Effector CD8-positive, alpha-beta T cell (primary cell): Measurements from ENCODE around the gene PI3.

Experiments
- DNase-seq: peaks from one replicate; lab custom pipeline; 2025; lab: John Stamatoyannopoulos, UW

PI3 gene

GRCh38 chr20:45187693-45188092 lies 13.0 kb downstream of the PI3 start:
- DNase-seq, result no peak

- no peak for DNase-seq
Measured at GRCh38 chr20:45189067-45189609, 14.4 kb downstream of the PI3 start.

DNA sequence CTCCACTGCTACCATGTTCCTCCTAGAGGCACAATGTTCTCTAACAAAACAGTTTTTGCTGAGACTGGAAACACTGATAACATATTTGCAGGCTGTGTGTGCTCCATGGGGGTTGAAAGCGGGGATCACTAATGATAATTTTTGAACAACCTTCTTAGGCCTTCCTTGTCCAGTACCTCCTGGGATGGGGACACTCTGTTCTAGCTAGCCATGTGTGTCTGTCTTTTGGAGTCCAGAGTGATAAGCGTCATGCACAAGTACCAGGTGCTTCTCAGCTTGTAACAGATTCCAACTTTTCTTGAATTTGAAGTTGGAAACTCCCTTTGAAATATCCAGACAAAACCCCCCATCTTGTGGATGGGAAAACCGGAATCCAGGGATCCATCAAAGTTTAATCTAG lies 15.2 kb downstream of the PI3 start:
- DNase-seq, result no peak

GRCh38 chr20:45191926-45192325 lies 17.2 kb downstream of the PI3 start:
- DNase-seq, result no peak

DNA sequence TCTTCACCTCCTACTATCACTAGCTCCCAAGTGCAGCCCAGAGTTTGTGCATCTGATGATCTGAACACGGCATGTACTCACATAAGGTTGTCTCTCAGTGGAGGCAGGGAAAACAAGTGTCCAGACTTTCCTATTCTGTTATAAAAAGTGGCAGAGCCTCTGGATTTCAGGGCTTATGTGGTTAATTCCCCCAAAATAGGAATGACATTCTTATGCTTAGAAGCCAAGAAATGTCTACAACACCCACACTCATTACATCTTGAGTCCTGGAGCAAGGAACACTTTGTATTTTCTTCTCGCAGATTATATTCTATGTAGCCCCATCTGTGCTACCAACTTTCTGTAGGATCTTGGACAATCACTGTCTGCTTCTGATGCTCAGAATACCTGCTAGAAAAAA lies 18.6 kb downstream of the PI3 start:
- no peak for DNase-seq

GRCh38 chr20:45206725-45207124 lies 32.0 kb downstream of the PI3 start, which contains the start of gene SEMG1:
Gene SEMG1 (plus strand): TSS chr20:45207033. CDS start chr20:45207054, 21 bp downstream.
- no peak for DNase-seq

GRCh38 chr20:45209924-45210323 lies 35.2 kb downstream of the PI3 start:
- DNase-seq, result no peak

DNA sequence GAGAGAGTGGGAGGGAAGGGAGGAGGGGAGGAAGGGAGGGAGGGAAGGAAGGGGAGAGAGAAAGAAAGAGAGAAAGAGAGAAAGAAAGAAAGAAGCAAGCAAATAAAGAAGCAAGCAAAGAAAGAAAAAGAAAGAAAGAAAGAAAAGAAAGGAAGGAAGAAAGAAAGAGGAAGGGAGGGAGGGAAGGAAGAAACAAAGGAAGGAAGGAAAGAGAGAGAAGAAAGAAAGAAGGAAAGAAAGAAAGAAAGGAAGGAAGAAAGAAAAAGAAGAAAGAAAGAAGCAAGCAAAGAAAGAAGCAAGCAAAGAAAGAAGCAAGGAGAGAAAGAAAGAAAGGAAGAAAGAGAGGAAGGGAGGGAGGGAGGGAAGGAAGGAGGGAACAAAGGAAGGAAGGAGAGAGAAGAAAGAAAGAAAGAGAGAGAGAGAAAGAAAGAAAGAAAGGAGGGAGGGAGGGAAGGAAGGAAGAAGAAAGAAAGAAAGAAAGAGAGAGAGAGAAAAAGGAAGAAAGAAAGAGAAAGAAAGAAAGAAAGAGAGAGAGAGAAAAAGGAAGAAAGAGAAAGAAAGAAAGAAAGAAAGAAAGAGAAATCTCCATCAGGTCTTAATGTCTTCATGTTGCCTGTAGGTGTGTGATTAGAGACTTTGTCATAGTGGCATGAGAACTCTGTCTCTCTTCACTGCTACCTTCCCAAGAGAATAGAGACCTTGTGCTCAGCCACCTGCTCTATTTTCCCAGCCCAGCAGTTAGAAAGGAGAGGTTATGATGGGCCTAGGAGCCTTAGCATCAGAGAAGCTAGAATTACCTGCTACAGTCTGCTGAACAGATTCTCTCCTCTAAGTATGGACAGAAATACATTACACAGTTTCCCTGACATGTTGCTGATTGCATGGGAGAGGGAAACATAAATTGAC lies 37.1 kb downstream of the PI3 start:
- DNase-seq, result no peak

DNA sequence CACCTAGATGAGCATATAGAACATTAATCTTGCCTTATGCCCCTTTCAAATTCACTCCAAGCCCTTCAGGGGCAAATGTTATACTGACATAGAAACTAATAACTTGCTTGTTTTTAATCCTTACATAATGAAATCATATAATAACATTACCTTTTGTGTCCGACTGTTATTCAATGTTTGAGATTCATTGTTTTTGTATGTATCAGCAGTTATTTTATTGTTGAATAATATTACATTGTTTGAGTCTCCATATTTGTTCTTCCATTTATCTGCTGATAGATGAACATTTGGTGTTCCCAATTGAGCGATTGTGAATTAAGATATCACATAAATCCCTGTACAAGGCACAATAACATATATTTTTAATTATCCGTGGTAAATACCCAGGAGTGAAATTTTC lies 38.1 kb downstream of the PI3 start:
- DNase-seq, result no peak

DNA sequence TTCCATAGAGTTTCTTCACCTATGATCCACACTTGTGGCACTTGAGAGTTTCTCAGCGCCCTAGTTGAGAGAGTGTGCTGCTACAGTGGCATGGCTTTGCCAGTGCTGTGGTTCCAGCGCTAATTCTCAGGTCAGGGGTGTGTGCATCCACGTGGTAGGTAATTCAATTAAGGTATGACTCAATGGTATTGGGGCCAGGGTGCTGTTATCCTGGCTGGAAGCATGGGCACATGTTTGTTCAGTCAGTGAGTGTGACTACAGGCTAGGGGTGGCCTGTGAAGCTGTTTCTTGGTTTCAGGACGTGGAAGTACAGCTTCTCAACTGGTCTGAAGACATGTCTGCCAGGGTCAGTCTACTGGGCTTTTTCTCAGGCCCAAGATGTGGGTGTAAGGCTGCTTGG lies 43.4 kb downstream of the PI3 start:
- DNase-seq, result no peak

DNA sequence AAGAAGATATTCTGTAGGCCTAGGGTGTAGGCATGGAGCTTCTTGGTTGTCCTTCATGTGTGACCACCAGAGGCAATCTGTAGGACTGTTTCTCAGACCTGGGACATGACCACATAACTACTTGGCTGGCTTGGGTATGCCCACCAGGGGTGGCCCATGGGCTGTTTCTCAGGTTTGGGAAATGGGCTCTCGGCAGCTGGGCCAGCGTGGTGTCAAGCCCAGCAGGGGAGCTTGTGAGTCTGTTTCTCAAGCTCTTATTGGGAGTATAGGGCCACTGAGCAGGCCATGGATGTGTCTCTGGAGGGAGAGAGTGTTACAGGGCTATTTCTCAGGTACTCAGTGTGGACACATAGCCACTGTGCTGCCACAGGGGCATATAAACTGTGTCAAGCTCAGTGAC lies 43.9 kb downstream of the PI3 start:
- no peak for DNase-seq

DNA sequence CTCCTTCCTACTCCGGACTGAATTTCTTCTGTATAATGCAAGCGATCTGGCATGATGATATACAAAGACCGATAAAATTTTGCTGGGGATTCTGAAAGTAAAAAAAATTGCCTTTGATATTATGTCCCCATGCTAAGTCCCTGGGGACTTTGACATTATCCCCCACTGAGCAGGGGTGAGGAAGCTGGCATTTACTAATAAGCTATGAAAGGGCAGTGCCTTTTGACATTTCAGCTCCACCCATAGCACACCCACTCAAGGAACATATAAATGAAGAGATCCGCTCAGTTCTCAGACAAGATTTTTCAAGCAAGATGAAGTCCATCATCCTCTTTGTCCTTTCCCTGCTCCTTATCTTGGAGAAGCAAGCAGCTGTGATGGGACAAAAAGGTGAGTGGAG lies 46.4 kb downstream of the PI3 start, which contains the start of gene SEMG2:
SEMG2 (plus strand) TSS at position 298 of the 400 bp plus-strand sequence; CDS start at position 315, 17 bp downstream.
- no peak for DNase-seq

GRCh38 chr20:45223136-45223535 lies 48.4 kb downstream of the PI3 start:
- no peak for DNase-seq
